ENCODE results near the gene INAVA.

Gene INAVA

DNA sequence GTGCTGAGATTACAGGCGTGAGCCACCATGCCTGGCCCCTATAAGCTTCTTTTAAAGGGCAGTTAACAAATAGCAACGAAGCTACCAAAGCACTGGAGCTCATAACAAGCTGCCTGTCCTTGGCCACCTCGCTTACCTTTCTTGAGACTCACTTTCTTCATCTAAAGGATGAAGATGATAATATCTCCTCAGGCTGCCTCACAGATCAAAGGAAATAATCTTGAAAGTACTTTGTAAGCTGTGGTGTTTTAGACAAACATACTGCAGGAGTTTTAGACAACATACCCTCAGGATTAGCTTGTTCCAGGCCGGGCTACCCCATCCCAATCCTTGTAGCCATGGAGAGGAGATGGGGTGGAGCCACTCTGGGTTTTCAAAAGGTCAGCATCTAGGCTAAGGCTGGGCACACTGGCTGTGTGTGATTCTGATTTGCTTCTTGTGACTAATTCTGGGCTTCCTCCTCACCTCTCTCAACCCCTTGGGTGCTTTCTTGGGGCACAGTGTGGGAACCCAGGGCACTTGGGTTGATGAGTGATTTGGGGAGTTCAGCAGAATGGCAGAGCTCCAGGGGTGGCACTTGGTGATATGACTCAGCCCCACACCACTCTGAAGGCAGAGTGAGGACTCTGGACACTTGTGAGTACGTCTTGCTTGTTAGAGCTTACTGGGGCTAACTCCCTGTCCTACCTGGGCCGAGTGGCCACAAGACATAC is 16.7 kb upstream of the INAVA start:
- peak overlapping the region; percentile 5; the same call in 1 of the 2 replicates for H3K4me3 ChIP-seq (ENCODE audit: low read length)
- TF ChIP-seq EZH2phosphoT487 (IDR thresholded peaks at IDR 0.05; ENCODE audit: low read depth), result peak; percentile 86
- TF ChIP-seq, protein P1, sequence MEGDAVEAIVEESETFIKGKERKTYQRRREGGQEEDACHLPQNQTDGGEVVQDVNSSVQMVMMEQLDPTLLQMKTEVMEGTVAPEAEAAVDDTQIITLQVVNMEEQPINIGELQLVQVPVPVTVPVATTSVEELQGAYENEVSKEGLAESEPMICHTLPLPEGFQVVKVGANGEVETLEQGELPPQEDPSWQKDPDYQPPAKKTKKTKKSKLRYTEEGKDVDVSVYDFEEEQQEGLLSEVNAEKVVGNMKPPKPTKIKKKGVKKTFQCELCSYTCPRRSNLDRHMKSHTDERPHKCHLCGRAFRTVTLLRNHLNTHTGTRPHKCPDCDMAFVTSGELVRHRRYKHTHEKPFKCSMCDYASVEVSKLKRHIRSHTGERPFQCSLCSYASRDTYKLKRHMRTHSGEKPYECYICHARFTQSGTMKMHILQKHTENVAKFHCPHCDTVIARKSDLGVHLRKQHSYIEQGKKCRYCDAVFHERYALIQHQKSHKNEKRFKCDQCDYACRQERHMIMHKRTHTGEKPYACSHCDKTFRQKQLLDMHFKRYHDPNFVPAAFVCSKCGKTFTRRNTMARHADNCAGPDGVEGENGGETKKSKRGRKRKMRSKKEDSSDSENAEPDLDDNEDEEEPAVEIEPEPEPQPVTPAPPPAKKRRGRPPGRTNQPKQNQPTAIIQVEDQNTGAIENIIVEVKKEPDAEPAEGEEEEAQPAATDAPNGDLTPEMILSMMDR (IDR thresholded peaks at IDR 0.05; ENCODE audit: low read depth, low read length), result no peak
- H3K27me3 ChIP-seq (ENCODE audit: low read depth, low read length), result peaks cover 73% of the 10 kb centered on the region
- H3K4me2 ChIP-seq (ENCODE audit: low read length), result peak overlapping the region; percentile 66
- no peaks in the 10 kb centered on the region; the same call in 1 of the 2 replicates for H4K20me1 ChIP-seq (ENCODE audit: insufficient read depth, low read length)
- peaks cover 37% of the 10 kb centered on the region for H3K4me1 ChIP-seq (ENCODE audit: low read length)
- no peak overlapping the region for H3K27ac ChIP-seq (ENCODE audit: low read length)
- no peaks in the 10 kb centered on the region for H3K79me2 ChIP-seq (ENCODE audit: low read length)
- H3K9me3 ChIP-seq (ENCODE audit: insufficient read depth, low read length), result no peaks in the 10 kb centered on the region
- no peaks in the 10 kb centered on the region for H3K36me3 ChIP-seq (replicated peaks; ENCODE audit: low read depth, low read length)
- no peak overlapping the region for H2AFZ ChIP-seq (ENCODE audit: low read depth, low read length)
- H3K9ac ChIP-seq (ENCODE audit: low read length), result no peak overlapping the region

DNA sequence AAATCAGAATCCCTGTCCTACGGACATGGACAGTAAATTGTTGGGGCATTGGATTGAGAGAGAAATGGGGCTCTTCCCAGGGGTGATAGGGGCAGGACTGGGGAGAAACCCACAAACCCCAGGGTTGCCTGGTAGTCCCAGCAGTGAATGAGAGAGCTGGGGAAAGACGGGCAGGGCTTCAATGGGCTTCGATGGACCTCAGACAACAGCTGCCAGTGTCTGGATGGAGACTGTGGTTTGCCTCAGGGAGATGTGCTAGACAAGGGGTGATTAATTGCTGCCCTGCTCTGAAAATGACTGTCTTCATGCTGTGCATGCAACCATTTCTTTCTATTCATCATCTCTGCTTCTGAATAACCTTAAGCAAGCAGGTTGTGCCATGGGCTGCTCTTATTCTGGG is 14.5 kb upstream of the INAVA start:
- TF ChIP-seq, protein P1 (IDR thresholded peaks at IDR 0.05; ENCODE audit: low read depth, low read length), result no peak
- TF ChIP-seq EZH2phosphoT487 (IDR thresholded peaks at IDR 0.05; ENCODE audit: low read depth), result no peak
- no peak overlapping the region for H3K9ac ChIP-seq (ENCODE audit: low read length)
- peak overlapping the region; percentile 10; the same call in 1 of the 2 replicates for H3K4me2 ChIP-seq (ENCODE audit: low read length)

DNA sequence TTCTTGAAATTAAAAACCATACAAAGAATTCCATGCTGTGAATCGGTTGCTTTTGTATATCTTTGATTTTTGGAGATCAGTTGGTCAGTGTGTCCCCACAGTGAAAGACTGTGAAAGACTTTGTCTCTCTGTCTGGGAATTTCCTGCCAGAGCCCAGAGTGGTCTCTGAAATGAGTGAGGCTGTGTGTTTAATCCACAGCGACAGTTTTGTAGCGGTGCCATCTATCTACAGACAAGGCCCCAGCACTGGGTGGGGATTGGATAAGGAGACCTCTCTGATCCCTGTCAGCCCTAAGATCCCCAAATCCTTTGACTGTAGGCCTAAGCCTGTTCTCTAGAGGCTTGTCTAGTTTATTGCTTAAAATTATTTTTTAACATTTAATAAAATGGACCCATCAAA is 11.6 kb upstream of the INAVA start:
- Histone ChIP-seq H4K20me1 (ENCODE audit: insufficient read depth, low read length) (0 out of 2 replicates have a peak, but pooled peaks cover 2% of the 10 kb centered on the region), H3K27ac (ENCODE audit: low read length) (no peak overlapping the region), H3K9me3 (ENCODE audit: insufficient read depth, low read length) (no peaks in the 10 kb centered on the region), H3K4me3 (ENCODE audit: low read length) (no peak overlapping the region), H3K27me3 (ENCODE audit: low read depth, low read length) (peaks cover 60% of the 10 kb centered on the region), H2AFZ (ENCODE audit: low read depth, low read length) (no peak overlapping the region), H3K4me2 (ENCODE audit: low read length) (no peak overlapping the region), H3K9ac (ENCODE audit: low read length) (no peak overlapping the region), H3K4me1 (ENCODE audit: low read length) (peaks cover 35% of the 10 kb centered on the region), H3K79me2 (ENCODE audit: low read length) (no peaks in the 10 kb centered on the region), H3K36me3 (replicated peaks; ENCODE audit: low read depth, low read length) (no peaks in the 10 kb centered on the region)
- no peak for TF ChIP-seq EZH2phosphoT487 (IDR thresholded peaks at IDR 0.05; ENCODE audit: low read depth)
- TF ChIP-seq, protein P1 (IDR thresholded peaks at IDR 0.05; ENCODE audit: low read depth, low read length), result no peak

More for the DNA sequence above, 14.5 kb upstream of the INAVA start:
- Histone ChIP-seq H3K4me1 (ENCODE audit: low read length) (peaks cover 32% of the 10 kb centered on the region), H3K27me3 (ENCODE audit: low read depth, low read length) (peaks cover 69% of the 10 kb centered on the region), H3K27ac (ENCODE audit: low read length) (no peak overlapping the region), H3K9me3 (ENCODE audit: insufficient read depth, low read length) (no peaks in the 10 kb centered on the region), H3K79me2 (ENCODE audit: low read length) (no peaks in the 10 kb centered on the region), H2AFZ (ENCODE audit: low read depth, low read length) (no peak overlapping the region), H3K4me3 (ENCODE audit: low read length) (no peak overlapping the region), H4K20me1 (ENCODE audit: insufficient read depth, low read length) (peaks cover 2% of the 10 kb centered on the region; the same call in 1 of the 2 replicates), H3K36me3 (replicated peaks; ENCODE audit: low read depth, low read length) (no peaks in the 10 kb centered on the region)

DNA sequence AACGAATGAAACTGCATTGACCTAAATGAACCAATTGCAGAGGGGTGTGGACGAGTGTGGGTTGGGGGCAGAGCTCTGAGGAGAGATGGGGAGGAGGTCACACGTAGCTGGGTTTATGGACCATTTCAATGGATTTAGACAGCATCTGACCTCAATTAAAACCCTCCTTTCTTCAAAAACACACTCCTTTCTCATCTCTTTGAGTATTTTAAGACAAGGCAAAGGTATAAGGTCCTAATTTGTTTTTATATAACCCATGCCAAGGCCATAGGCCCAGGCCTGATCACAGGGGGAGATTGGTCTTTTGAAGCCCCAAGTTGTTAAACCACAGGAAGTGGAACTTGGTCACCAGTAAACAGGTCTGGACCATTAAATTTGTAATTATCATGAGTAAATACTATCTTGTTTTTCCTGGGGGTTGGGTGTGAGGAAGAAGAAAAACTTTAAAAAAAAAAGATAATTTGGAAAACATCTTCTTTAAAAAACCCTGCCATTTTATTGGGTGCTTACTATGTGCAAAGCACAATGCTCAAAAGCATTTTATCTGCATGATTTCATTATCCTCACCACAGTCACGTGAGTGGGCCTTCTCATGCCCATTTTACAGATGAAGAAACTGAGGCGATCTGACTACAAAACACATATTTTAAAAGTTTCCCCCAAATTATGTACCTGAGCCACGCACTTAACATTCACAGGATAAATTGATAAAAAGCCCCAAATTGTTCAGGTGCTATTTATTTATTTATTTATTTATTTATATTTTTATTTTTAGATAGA is 8.9 kb upstream of the INAVA start:
- no peak overlapping the region for H3K4me3 ChIP-seq (ENCODE audit: low read length)
- TF ChIP-seq, protein P1 (IDR thresholded peaks at IDR 0.05; ENCODE audit: low read depth, low read length), result no peak
- TF ChIP-seq EZH2phosphoT487 (IDR thresholded peaks at IDR 0.05; ENCODE audit: low read depth), result no peak
- no peaks in the 10 kb centered on the region for H3K9me3 ChIP-seq (ENCODE audit: insufficient read depth, low read length)
- H3K79me2 ChIP-seq (ENCODE audit: low read length), result no peaks in the 10 kb centered on the region
- H3K9ac ChIP-seq (ENCODE audit: low read length), result no peak overlapping the region
- H4K20me1 ChIP-seq (ENCODE audit: insufficient read depth, low read length), result 0 out of 2 replicates have a peak, but pooled peaks cover 2% of the 10 kb centered on the region
- H2AFZ ChIP-seq (ENCODE audit: low read depth, low read length), result no peak overlapping the region
- no peak overlapping the region for H3K27ac ChIP-seq (ENCODE audit: low read length)
- H3K27me3 ChIP-seq (ENCODE audit: low read depth, low read length), result peaks cover 49% of the 10 kb centered on the region
- H3K36me3 ChIP-seq (replicated peaks; ENCODE audit: low read depth, low read length), result no peaks in the 10 kb centered on the region
- no peak overlapping the region for H3K4me2 ChIP-seq (ENCODE audit: low read length)
- peaks cover 39% of the 10 kb centered on the region for H3K4me1 ChIP-seq (ENCODE audit: low read length)
